NCI-H774 (cell line): ENCODE data around the gene HNRNPH2.

Experiments used
- DNase-seq: peaks from one replicate; lab custom pipeline; 2025; lab: John Stamatoyannopoulos, UW

Gene HNRNPH2, protein sequence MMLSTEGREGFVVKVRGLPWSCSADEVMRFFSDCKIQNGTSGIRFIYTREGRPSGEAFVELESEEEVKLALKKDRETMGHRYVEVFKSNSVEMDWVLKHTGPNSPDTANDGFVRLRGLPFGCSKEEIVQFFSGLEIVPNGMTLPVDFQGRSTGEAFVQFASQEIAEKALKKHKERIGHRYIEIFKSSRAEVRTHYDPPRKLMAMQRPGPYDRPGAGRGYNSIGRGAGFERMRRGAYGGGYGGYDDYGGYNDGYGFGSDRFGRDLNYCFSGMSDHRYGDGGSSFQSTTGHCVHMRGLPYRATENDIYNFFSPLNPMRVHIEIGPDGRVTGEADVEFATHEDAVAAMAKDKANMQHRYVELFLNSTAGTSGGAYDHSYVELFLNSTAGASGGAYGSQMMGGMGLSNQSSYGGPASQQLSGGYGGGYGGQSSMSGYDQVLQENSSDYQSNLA

DNA sequence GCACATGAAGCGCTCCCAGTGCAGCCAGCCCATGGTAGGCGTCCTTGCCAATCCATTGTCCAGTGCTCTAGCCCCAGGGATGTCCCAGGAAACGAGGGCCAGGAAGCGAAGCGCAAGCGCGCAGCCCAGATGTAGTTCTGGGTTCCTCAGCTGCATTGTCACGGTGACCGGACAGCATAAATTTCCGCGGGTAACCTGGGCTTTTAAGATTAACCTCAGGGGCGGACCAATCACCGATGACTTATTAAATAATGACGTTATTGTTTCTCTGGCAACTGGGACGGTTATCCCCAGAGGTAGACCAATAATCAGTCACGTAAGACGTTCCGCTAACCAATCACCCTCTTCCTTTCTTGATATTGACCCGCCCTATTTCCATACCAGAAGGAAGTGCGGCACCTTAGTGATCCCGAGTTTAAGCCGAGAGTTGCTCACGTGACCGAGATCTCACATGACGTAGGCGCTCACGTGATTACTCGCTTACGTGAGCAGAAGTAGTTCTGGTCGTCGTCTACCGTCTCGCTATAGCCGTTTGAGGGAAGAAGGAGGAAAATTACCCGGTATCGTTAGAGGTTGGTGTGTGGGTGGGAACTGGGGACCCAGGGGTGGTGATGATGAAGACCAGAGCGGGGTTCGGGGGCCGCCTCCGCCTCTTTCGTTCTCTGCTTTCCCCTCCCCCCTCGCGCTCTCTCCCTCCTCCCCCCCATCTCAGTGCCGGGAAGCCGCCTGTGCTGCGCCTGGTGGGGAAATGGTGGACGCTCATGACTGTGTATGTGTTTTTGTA is at the start of gene HNRNPH2, which contains the start of gene GLA:
HNRNPH2 (plus strand) TSS at position 475 of the 784 bp plus-strand sequence. CDS start 3,767 bp downstream, outside the sequence.
GLA (minus strand) TSS at position 178 of the 784 bp plus-strand sequence; CDS start at position 156, 22 bp downstream.
- DNase-seq = peak; percentile 91

DNA sequence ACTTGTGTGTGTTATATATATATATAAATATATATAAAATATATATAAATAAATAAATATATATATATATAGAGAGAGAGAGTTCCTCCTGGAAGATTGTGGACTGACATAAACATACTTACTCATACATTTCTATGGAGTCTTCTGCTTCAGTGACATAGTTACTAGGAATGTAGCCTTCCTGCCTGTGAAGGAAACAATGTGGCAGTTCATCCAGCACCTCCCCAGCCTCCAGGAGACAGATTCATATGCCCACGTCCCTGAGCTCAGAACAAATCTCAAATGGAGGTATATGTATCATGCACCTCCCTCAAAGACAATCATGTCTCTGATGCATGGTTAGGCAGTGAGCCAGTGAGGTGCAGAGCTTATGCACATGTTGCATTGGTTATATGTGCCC is 48.1 kb upstream of the HNRNPH2 start:
- DNase-seq = no peak

DNA sequence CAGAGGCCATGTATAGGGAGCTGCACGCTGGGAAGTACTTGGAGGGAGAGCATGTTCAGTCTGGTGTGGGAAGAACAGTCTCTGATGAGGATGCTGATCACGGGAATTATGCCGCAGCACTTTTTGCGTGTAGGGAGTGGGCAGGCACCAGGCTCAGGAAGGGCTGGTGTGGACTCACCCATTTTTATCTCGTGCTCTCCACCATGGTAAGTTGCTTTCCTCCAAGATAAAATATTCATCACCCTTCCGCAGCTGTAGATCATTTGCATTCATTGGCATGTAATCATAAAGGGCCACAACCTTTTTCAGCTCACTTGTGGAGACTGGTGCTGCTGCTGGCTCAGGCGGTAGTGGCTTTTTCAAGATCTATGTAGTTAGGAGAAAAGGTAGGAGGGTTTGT is 47.6 kb upstream of the HNRNPH2 start:
- DNase-seq = no peak

DNA sequence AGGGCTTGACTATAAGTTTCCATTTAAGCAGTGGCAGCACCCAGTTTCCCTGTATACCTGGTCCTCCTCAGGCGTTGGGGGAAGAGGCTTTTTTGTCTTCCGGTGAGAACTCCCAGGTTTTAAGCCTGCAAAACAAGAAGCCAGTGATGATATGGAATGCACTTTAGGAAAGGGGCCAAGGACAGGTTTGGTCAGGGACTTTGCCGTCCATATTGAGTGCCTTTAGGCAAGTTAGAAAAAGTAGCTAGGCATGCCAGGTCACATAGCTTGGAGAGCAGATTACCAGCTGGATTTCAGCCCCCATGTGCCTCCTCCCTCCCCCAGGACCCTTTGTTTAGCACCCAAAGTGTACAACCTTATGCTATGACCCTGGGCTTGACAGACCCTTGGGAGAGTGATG is 45.9 kb upstream of the HNRNPH2 start:
- DNase-seq = no peak

DNA sequence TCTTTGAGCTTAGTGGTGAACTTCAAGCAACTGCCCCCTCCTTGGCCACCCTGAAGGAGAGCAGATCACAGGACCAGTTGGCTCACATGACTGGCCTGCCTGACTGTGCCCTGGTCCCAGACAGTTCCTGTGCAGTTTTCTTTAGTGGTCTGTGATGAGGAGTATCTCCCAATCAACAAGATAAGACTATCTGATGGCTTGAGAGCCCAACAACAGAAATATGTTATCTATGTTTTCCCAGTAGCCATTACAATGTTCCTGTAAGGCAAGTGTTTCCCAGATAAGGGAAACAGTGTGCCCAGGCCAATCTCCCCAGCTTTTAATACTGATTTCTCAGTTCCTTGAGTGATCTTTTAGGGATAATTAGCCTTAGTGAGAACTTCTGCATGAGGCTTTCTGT is 45.3 kb upstream of the HNRNPH2 start:
- DNase-seq = no peak

DNA sequence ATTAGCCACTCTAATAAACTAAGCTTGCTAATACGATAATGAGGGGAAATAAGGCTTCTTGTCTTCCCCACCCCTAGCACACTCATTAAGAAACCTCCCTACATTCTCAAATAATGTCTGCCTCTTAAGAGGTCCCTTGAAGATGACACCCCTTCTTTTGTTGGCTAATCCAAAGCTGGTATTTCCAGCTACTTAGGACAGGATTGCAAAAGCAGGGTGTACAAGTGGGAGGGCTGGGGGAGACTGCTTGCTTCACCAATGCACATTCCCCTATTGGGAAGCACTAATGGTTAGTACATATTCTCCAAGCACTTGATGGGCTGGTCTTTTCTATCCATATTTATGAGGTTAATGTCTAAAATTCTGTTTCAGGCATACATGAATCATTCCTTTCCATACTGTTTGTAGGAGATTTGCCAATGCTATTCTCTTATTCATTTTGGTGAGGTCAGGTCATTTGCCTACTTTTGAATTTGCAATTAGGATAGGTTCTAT is 42.7 kb upstream of the HNRNPH2 start:
- no peak for DNase-seq

DNA sequence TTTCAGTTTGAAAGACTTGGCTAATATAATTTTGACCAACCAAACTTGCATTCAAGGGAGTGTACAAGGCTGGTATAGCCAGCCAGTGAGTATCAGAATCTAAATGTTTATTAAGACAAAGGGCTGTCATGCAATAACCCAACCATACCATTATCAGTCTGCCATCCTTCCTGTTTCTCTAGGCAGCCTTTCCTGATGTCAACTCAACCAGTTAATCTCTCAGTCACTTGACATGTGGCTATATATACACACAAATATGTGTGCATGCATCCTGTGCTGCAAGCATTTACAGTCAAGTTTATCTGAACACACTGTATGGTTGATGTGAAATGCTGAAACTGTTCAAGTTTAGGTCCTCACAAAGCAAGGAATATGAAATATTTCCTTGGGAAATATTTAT is 39.2 kb upstream of the HNRNPH2 start:
- DNase-seq = no peak

DNA sequence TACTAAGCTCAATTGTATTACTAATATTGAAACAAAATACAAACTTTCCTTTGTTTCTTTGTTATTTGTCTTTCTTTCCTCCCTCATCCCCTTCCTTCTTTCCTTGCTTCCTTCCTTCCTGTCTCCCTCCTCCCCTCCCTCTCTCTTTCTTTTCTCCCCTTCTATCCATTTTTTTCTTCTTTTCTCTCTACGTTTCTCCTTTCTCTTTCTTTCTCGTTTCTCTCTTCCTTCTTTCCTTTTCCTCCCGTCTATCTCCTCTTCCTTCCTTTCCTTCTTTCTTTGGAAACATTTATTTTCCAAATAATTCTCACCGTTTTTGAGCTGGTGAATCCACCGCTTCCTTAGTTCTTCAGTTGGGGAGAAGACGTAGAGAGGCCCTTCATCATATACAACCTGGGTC is 38.3 kb upstream of the HNRNPH2 start:
- DNase-seq = no peak

DNA sequence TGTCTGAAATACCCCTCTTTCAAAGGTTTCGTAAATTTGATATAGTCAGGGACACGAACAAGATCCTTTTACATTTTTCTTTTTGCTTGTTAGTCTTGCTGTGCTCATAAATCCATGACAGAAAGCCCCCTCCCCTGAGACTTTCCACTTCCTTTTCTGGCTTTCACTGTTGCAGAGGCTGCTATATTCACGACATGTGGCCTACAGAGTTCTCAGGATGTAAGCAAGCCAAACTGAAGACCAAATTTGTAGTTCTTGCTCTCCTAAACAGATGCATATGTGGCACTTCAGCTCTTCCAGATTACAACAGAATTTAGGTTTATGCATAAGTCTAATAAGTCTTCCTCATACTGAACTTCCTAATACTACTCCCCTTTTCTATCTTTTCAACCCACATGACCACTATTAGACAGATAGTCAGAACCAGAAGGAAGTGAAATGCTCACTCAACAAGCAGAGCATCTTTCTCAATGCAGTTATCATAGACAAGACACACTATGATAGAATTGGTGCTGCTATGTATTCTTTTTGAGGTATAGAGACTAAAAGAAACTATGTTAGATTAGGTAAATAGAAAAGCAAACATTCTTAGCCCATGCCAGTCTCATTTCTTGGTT is 37.0 kb upstream of the HNRNPH2 start:
- DNase-seq = no peak

DNA sequence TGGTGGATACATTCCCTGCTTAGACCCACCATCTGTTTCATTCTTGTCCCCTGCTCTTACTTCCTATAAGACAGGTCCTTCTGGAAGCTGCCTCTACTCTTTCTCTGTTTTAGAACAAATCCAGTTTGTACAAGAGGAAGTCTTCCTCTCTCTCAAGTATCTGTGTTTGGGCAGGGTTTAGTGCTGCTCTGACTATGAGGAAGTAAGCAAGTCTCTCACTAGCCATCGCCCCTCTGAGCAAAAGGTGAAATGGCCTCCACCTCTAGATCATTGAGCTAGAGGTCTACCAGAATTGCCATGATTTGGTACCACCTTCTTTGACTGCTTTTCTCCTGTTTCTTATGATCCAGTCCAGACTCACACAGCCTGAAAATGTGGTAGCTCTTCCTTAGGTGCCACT is 30.5 kb upstream of the HNRNPH2 start:
- DNase-seq = no peak

DNA sequence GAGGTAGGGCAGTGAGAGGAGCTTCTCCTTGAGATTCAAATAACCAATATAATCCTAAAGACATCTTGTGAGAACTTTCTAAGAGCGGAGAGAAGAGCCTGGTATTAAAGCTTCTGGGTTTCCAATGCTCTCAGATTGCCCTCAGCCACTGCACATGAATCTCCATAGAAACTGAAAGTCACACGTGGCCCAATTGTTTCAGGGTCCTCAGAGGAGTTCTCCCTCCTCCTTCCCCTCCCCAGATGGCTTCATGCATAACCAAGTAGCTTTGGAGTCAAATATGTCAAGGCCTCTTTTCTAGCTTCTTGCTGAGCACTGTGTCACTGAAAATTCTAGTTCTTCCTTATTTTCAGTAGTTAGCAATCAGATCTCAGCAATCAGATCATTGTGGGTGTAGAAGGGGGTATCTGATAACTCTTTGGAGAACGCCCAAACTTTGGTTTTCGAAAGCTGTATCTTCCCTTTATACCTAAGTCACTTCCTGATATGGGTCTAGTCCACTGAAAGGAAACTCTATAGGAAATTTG is 24.3 kb upstream of the HNRNPH2 start:
- no peak for DNase-seq

DNA sequence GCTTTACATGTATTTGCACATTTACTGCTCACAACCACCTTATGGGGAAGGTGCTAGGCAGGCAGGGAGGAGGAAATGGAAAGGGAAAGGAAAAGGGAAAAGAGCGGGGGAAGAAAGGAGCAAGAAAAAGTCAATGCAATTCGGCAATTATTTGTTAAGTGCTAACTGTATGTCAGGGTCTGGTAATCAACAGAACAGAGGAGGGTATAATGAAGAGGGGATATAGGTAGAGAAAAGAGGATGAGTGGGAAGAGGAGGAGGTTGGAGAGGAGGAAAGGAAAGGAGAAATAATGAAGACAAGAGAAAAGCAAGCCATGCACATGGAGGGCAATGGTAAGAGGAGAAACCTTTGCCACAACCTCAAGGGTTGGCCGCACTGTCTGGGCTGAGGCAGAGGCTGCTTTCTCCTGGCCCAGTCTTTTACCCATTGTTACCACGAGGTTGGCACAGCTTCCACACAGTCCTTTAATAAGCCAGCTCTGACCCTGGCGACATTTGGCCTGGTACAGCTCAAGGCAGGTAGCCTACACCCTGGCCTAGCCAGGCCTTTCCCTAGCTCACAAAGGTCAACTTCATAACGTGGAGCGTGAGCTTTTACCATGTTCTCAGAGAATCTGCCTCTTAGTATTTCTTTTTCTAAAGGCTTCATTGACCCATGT is 22.9 kb upstream of the HNRNPH2 start:
- no peak for DNase-seq

DNA sequence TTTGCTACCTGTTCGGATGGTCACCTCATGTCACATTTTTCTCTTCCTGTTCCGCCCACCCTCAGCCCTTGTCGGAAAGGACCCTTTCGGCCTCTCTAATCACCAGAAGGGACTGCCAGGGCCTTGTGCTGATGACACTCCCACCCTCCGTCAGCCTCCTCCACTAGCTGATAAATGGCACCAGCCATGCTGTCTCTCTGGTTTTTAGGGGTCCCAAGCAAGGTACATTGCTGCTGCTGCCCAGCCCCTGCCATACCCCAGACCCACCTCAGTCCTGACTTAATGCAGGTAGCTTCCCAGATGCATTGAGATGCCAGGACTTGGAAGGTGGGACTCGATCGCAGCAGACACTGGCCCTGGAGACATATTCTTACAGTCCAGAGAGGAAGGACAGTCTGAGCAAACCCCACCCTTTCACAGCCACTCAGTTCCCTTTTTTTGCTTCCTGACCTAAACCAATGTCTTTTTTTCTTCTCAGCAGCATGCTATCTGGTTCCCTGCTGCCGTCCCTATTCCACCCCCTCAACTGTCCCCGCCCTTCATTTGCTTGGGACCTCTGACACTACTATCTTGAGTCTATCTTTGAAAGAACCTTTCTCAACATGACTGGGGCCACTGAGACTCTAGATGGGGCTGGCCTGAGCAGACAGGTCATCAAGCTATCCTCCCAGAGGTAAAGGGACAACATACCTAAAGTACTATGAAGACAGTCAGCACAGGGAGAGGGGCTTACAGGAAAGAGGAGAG is 22.1 kb upstream of the HNRNPH2 start, which contains the start of gene BTK:
BTK (minus strand) TSS at position 397 of the 747 bp plus-strand sequence. CDS start 10,907 bp downstream, outside the sequence.
- no peak for DNase-seq

DNA sequence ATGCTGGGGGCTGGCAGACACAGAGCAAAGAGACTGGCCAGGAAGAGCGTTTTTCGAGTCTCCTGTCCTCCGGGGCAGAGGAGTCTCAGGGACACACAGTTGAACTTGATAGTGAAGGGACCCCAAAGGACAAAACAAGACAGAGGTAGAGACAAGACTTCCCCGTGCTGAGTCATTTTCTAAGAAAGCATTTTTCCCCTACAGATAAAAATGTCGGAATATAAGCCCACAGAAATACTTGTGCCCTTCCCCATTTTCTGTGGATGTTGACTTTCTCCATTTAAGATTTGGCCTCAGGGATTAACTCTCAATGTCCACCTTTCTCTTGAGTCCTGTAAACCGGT is 21.5 kb upstream of the HNRNPH2 start:
- no peak for DNase-seq

DNA sequence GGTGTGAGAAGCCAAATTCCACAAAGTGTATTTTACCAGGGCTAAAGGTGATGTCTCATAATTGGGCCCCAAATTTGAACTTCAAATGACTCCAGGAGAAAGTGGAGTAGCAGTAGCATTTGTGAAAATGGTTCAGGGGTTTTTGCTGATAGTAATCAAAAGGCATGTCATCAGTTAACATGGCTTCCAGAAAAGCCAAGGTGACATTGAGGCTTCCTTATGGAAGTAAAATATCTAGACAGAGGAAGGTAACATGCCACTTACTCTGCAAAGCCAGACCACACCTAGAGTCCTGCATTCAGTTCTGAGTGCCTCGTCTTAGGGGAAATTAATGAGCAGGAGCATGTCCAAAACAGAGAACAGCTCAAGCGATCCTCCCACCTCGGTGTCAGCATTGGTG is 19.4 kb upstream of the HNRNPH2 start:
- DNase-seq = no peak

DNA sequence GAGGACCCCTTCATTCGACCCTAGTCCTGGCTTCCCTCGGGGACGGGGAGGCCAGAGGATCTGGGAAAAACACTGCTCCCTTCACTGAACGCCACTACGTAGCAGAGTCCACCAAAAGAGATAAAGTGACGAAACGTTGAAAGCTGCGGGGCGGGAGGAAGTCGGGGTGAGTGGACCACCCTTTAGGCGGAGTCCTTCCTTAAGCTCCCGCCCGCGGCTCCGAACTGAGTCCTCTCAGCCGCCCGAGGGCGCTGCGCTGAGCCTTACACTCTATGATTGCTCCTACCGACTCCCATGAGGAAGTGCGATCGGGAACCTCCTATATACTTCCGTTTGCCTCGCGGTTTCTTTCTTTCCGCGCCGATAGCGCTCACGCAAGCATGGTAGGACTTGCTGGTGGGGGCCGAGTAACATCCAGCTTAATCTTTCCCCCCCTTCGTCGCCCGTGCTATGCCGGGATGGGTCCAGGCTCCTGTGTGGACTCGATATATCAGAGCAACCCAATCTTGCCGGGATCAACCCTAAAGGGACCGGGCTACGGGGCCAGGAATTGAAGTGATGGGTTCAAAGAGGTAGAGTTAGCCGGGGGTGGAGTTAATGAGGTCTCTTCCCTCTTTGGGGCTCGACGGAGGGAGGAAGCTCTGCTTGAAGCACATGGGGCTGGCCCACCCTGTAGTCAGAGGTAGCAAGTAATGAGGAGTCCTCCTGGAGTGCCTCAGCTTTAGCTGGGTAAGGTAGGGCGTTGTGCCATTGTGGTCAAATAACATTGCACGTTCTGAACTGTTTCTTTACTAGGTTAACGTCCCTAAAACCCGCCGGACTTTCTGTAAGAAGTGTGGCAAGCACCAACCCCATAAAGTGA is 17.1 kb upstream of the HNRNPH2 start, which contains the start of gene RPL36A:
RPL36A (plus strand) TSS at position 348 of the 862 bp plus-strand sequence; CDS start at position 381, 33 bp downstream.
- DNase-seq = peak; percentile 77

DNA sequence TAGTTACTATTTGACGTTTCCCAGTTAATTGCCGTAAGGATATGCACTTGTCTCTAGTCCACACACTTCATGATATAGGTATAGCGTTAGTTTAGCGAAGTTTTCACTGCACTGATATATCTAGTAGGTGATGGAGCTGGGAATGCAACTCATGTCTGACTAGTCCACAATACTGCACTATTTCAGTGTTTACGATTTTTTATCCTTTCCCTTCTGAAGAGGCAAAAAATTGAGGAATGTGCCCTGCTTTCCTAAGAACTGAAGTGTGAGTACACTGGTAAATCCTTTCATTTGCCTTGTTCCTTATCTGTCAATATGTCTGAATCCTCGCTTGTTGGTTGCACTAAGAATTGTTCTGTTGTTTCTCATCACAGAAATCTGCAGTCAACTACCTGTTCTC is 16.2 kb upstream of the HNRNPH2 start:
- no peak for DNase-seq

DNA sequence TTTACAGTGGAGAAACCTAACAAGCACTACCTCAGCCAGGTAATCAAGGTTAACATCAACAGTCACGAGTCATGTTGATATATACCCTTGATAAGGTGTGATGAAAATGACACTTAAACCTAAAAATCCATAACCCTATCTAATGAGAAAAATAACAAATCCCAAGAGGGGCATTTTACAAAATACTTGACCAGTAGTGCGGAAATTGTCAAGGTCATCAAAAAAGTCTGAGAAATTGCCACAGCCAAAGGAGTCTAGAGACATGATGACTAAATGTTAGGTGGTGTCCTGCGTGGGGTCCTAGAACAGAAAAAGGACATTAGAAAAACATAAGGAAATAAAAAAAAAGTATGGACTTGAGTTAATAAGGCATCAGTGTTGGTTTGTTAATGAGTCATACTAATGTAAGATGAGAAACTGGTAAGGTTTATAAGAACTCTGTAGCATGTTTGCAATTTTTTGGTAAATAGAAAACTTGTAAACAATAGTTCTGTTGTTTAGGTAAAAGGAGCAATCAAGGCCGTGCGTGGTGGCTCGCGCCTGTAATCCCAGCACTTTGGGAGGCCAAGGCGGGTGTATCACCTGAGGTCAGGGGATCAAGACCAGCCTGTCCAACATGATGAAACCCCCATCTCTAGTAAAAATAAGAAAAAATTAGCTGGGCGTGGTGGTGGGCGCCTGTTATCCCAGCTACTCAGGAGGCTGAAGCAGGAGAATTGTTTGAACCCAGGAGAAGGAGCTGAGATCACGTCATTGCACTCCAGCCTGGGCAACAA is 14.3 kb upstream of the HNRNPH2 start:
- no peak for DNase-seq

DNA sequence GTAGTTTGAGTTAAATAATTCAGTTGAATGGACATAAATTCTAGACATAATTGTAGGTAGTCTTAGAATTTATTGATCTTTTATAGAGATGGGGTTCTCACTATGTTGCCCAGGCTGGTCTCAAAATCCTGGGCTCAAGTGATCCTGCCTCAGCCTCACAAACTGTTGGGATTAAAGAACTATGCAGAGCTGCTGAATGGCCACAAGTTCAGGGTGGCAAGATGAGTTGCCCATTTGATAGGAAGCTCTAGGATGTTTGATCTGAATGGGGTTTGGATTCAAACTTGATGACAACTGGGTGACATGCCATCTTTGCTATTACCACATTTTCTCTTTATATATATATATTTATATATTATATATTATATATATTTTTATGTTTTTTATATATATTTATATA is 13.7 kb upstream of the HNRNPH2 start:
- no peak for DNase-seq
